Mucosa of rectum (tissue), 2 donors: ENCODE measurements around the gene FAAP20.
A peak's percentile ranks its signal among the peaks of the same experiment; 100 is the strongest.

Experiments
- H3K27ac ChIP-seq, 2 donors: one replicate each; pipeline ENCODE4 v1.7.0; 2013; ENCODE audit warnings: inconsistent platforms in 2 of 2, low read depth in 2 of 2, low read length in 2 of 2
- H3K27me3 ChIP-seq, 2 donors: one replicate each; pipeline ENCODE4 v1.7.0; 2013; ENCODE audit warnings: low read length in 2 of 2; ENCODE audit not compliant: control insufficient read depth in 2 of 2, insufficient read depth in 2 of 2
- H3K36me3 ChIP-seq, 2 donors: one replicate each; pipeline ENCODE4 v1.7.0; 2013; ENCODE audit warnings: low read length in 2 of 2; ENCODE audit not compliant: control insufficient read depth in 2 of 2, insufficient read depth in 2 of 2
- H3K4me1 ChIP-seq, 2 donors: one replicate each; pipeline ENCODE4 v1.7.0; 2013; ENCODE audit warnings: low read length in 2 of 2, mild to moderate bottlenecking in 1 of 2; ENCODE audit not compliant: control insufficient read depth in 2 of 2, insufficient read depth in 2 of 2
- H3K4me3 ChIP-seq, 2 donors: one replicate each; pipeline ENCODE4 v1.7.0; 2013; ENCODE audit warnings: low read length in 2 of 2
- H3K9ac ChIP-seq, 2 donors: one replicate each; pipeline ENCODE4 v1.7.0; 2013; ENCODE audit warnings: low read length in 2 of 2, low read depth in 1 of 2, mild to moderate bottlenecking in 1 of 2
- H3K9me3 ChIP-seq, 2 donors: one replicate each; pipeline ENCODE4 v1.7.0; 2013; ENCODE audit warnings: low read length in 2 of 2; ENCODE audit not compliant: control insufficient read depth in 2 of 2
- donor health status: healthy.
- donor health status: Normal muscosa, but diverticular disease.

Gene FAAP20

DNA sequence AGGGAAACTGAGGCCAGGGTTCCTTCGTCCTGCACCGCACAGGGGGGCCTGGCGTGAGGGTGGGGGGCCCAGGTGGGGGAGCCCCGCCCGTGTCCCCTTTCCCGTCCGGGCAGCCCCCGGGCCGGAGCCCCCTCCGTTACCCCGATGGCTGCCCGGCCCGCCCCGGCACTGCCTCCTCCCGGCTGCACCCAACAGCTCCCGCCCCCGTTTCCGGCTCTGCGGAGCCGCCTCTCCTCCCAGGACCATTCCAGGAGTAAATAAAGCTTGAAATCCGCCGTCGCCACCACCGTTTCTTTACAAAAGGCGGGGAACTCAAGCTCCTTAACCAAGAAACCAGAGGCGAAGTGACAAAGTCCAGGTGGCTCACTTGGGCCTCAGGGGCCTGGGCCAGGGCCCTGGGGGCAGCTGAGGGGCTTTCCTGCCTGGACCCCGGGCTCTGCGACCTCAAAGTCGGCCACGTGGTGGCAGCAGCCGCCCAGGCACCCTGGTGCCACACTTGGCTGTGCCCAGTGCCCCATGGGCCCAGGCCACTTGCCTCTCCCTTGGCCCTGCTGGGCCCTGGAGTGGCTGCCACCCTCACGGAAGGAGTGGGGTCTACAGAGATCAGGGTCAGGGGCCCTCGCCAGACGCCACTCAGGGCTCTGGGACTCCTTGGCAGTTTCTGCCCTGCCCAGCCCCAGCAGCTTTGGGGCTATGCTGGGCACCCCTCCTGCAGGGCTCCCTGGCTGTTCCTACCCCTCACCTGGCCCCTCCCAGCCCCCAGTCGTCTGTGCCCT lies 514 bp upstream of the FAAP20 start:
- no peaks in the 10 kb centered on the region for H3K36me3 ChIP-seq
- peaks cover 36% of the 10 kb centered on the region in 2 donors for H3K4me1 ChIP-seq
- peak overlapping the region; percentile 94 for H3K27ac ChIP-seq
- no peaks in the 10 kb centered on the region for H3K9me3 ChIP-seq
- peak overlapping the region; percentile 74 to 75 for H3K9ac ChIP-seq
- peak overlapping the region; percentile 73 to 75 for H3K4me3 ChIP-seq
- no peaks in the 10 kb centered on the region for H3K27me3 ChIP-seq

DNA sequence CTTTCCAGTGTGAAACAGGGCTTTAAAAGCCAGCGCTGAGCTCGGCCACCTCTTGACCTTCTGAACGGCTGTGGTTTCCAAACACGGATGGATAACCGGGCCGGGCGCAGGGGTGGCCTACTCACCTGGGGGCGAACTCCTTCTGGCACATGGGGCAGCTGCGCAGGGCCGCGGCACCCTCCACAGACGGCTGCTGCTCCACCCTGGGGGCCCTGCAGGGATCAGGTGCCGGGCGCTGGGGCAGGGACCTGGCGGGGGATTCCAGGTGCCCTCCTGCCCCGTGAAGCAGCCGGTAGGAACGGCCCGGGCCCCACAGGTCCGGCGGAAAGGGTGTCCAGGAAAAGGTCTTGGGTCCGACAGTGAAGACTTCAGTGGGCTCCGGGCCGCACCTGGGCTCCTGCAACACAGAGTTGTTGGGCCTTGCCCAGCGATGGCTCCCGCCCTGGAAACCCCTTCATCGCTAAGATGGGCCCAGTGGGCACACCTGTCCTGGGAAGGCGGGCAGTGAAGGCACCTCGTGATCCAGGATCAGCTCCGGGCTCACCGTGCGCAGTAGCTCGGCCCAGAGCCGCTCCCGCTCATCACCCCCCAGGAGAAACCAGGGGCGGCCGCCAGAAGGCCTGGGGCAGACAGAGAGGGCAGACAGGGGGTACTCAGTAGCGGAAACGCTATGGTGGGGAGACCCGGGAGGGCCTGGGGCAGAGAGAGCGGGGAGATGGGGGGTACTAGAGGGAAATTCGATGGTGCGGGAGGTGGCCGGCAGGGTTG lies 874 bp downstream of the FAAP20 start:
- Histone ChIP-seq H3K36me3 (no peaks in the 10 kb centered on the region), H3K27me3 (no peaks in the 10 kb centered on the region), H3K9ac (peak overlapping the region; percentile 24 to 64), H3K9me3 (no peaks in the 10 kb centered on the region), H3K4me1 (peaks cover 37 to 38% of the 10 kb centered on the region in 2 donors), H3K27ac (peak overlapping the region in 1 of 2 donors; percentile 9), H3K4me3 (peak overlapping the region; percentile 37 to 52)

- Histone ChIP-seq H3K27ac (peak overlapping the region; percentile 20 to 43), H3K9ac (no peak overlapping the region), H3K4me3 (no peak overlapping the region), H3K4me1 (peaks cover 30 to 32% of the 10 kb centered on the region in 2 donors), H3K9me3 (no peaks in the 10 kb centered on the region), H3K27me3 (no peaks in the 10 kb centered on the region), H3K36me3 (no peaks in the 10 kb centered on the region)
These were observed 2.3 kb downstream of the FAAP20 start for GRCh38 chr1:2192031-2192995.

GRCh38 chr1:2190491-2190976 lies 4.0 kb downstream of the FAAP20 start:
- Histone ChIP-seq H3K27me3 (no peaks in the 10 kb centered on the region), H3K9ac (peak overlapping the region; percentile 68 to 92), H3K36me3 (peaks cover 3 to 5% of the 10 kb centered on the region in 2 donors), H3K27ac (peak overlapping the region; percentile 95 to 97), H3K4me3 (peak overlapping the region; percentile 67 to 80), H3K4me1 (peaks cover 24 to 28% of the 10 kb centered on the region in 2 donors), H3K9me3 (no peaks in the 10 kb centered on the region)

DNA sequence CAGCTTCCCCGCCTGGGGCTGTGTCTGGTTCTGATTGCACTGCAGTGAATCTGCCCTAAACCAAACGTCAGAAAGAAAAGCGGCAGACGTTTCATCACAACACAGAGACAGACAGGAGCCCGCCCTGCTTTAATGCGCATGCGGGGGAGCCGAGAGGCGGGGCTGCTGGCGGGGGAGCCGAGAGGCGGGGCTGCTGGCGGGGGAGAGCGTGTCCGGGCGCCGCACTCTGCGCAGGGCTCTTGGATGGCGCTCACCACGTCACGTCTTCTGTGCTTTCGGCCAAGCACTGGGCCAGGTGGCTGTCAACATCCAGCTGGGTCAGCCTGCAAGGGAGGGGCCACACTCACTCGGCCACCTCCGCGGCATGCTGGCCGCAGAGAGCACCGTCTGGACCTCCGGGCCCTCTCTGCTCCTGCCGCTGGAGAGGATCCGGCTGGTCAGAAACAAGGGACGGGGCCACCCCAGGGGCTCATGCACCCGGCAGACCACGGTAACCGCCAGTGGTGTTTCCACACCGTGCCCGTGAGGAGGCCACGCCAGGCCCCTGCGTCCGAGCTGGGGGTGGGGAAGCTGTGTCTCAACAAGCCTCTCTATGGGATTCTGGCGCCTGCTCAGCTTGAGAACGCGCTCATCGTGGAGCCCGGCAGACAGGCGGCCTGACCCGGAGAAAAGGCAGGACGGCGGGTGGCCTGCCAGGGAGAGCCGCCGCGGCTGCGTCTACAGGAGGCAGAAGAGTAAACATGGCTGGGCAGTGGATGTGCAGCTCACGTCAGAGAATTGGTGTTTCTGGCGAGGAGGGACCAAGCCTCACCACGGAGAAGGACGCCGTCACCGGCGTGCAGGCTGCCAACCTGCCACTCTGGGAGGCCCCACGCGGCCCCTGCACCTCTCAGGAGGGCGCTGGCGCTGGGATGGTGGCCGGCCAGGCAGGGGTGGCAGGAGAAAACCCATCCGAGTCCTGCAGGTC lies 4.8 kb downstream of the FAAP20 start:
- Histone ChIP-seq H3K27ac (peak overlapping the region; percentile 95 to 97), H3K27me3 (no peaks in the 10 kb centered on the region), H3K36me3 (peaks cover 9 to 12% of the 10 kb centered on the region in 2 donors), H3K4me1 (peaks cover 19 to 23% of the 10 kb centered on the region in 2 donors), H3K9ac (peak overlapping the region; percentile 68 to 92), H3K9me3 (no peaks in the 10 kb centered on the region), H3K4me3 (peak overlapping the region; percentile 67 to 80)

GRCh38 chr1:2188336-2188735 lies 6.2 kb downstream of the FAAP20 start:
- Histone ChIP-seq H3K9me3 (no peaks in the 10 kb centered on the region), H3K4me1 (peaks cover 15 to 18% of the 10 kb centered on the region in 2 donors), H3K27ac (no peak overlapping the region), H3K4me3 (no peak overlapping the region), H3K36me3 (peaks cover 9 to 15% of the 10 kb centered on the region in 2 donors), H3K9ac (no peak overlapping the region), H3K27me3 (no peaks in the 10 kb centered on the region)

GRCh38 chr1:2187619-2188018 lies 7.0 kb downstream of the FAAP20 start:
- Histone ChIP-seq H3K27ac (no peak overlapping the region), H3K9ac (peak overlapping the region in 1 of 2 donors; percentile 17), H3K36me3 (peaks cover 9 to 15% of the 10 kb centered on the region in 2 donors), H3K27me3 (no peaks in the 10 kb centered on the region), H3K4me1 (peaks cover 15 to 18% of the 10 kb centered on the region in 2 donors), H3K9me3 (no peaks in the 10 kb centered on the region), H3K4me3 (no peak overlapping the region)

GRCh38 chr1:2186901-2187300 lies 7.7 kb downstream of the FAAP20 start:
- Histone ChIP-seq H3K9me3 (no peaks in the 10 kb centered on the region), H3K27me3 (no peaks in the 10 kb centered on the region), H3K9ac (no peak overlapping the region), H3K4me1 (peaks cover 15 to 16% of the 10 kb centered on the region in 2 donors), H3K27ac (no peak overlapping the region), H3K4me3 (no peak overlapping the region), H3K36me3 (peaks cover 9 to 15% of the 10 kb centered on the region in 2 donors)
